Astrocyte (in vitro differentiated cells and primary cell): Measurements from ENCODE around the gene UNCX. TPM values are rescaled to one million over a fixed set of nuclear protein-coding genes. Genes with fewer than 3 reads are reported as not detected.

Source experiments
- DNase-seq: peaks from one replicate; pipeline ENCODE4 v3.0.0-alpha.2; 2010; ENCODE audit warnings: low read depth
- FAIRE-seq: peaks from 2 replicates; lab custom pipeline; 2011; peaks lifted over from hg19 to GRCh38; lab: Jason Lieb, UNC
- H2AFZ ChIP-seq: 2 replicates; pipeline ENCODE4 v1.6.0; 2012; ENCODE audit warnings: low read depth, low read length, inconsistent platforms
- H3K27ac ChIP-seq: 2 replicates; pipeline ENCODE4 v1.5.1; 2011; ENCODE audit warnings: low read depth, low read length, inconsistent platforms
- H3K27me3 ChIP-seq: 2 replicates; pipeline ENCODE4 v1.6.0; 2011; ENCODE audit warnings: low read length, inconsistent platforms; ENCODE audit not compliant: insufficient read depth
- H3K36me3 ChIP-seq: 2 replicates; pipeline ENCODE4 v1.5.1; 2011; ENCODE audit warnings: low read length, inconsistent platforms; ENCODE audit not compliant: insufficient read depth
- H3K4me1 ChIP-seq: 2 replicates; pipeline ENCODE4 v1.5.1; 2011; ENCODE audit warnings: low read length, inconsistent platforms; ENCODE audit not compliant: insufficient read depth
- H3K4me2 ChIP-seq: 2 replicates; pipeline ENCODE4 v1.6.0; 2012; ENCODE audit warnings: low read length, inconsistent platforms
- H3K4me3 ChIP-seq: 2 replicates; pipeline ENCODE4 v1.5.1; 2011; ENCODE audit warnings: low read depth, mild to moderate bottlenecking, low read length, inconsistent platforms; ENCODE audit not compliant: insufficient read depth
- H3K79me2 ChIP-seq: 2 replicates; pipeline ENCODE4 v1.6.0; 2012; ENCODE audit warnings: mild to moderate bottlenecking, low read length, inconsistent platforms; ENCODE audit not compliant: insufficient read depth
- H3K9ac ChIP-seq: 2 replicates; pipeline ENCODE4 v1.6.0; 2012; ENCODE audit warnings: mild to moderate bottlenecking, low read length, inconsistent platforms
- H3K9me3 ChIP-seq: 2 replicates; pipeline ENCODE4 v1.5.1; 2012; ENCODE audit warnings: low read depth, mild to moderate bottlenecking, low read length, inconsistent platforms; ENCODE audit not compliant: insufficient read depth
- H4K20me1 ChIP-seq: 2 replicates; pipeline ENCODE4 v1.6.0; 2012; ENCODE audit warnings: low read length, inconsistent platforms; ENCODE audit not compliant: insufficient read depth
- H3K27ac Mint-ChIP-seq: one replicate; pipeline ENCODE4 v1.8.0; 2021; ENCODE audit warnings: mild to moderate bottlenecking, mixed read lengths; ENCODE audit not compliant: unreplicated experiment
- H3K27me3 Mint-ChIP-seq: one replicate; pipeline ENCODE4 v1.8.0; 2021; ENCODE audit warnings: low read depth, mixed read lengths; ENCODE audit not compliant: unreplicated experiment
- H3K36me3 Mint-ChIP-seq: one replicate; pipeline ENCODE4 v1.8.0; 2021; ENCODE audit warnings: low read depth, mixed read lengths; ENCODE audit not compliant: unreplicated experiment
- H3K4me1 Mint-ChIP-seq: one replicate; pipeline ENCODE4 v1.8.0; 2021; ENCODE audit warnings: low read depth, mixed read lengths; ENCODE audit not compliant: unreplicated experiment
- H3K4me3 Mint-ChIP-seq: one replicate; pipeline ENCODE4 v1.8.0; 2021; ENCODE audit warnings: mild to moderate bottlenecking, moderate library complexity, mixed read lengths; ENCODE audit not compliant: unreplicated experiment
- H3K9me3 Mint-ChIP-seq: one replicate; pipeline ENCODE4 v1.8.0; 2021; ENCODE audit warnings: mild to moderate bottlenecking, mixed read lengths; ENCODE audit not compliant: unreplicated experiment
- CTCF ChIP-seq: IDR thresholded peaks from 2 replicates; pipeline ENCODE4 v1.5.1; 2011; ENCODE audit warnings: low read depth, mild to moderate bottlenecking, inconsistent platforms, low read length, moderate library complexity; ENCODE audit not compliant: insufficient read depth
- EZH2 ChIP-seq: IDR thresholded peaks from 2 replicates; pipeline ENCODE4 v1.6.1; 2012; ENCODE audit warnings: mild to moderate bottlenecking, low read length, inconsistent platforms; ENCODE audit not compliant: insufficient read depth
- total RNA-seq: library from RNA; stranded (reverse); gene quantifications from 2 replicates; pipeline ENCODE4 v1.2.1, GENCODE V29; 2021

The UNCX gene
- total RNA-seq, 1 donor from 2014 or later, result not detected

- Mint-ChIP-seq H3K9me3 (peaks cover 3% of the 10 kb centered on the region), H3K27me3 (peaks cover 57% of the 10 kb centered on the region), H3K4me3 (no peak overlapping the region), H3K36me3 (no peaks in the 10 kb centered on the region), H3K4me1 (no peaks in the 10 kb centered on the region), H3K27ac (no peak overlapping the region)
- TF ChIP-seq CTCF (no peak), EZH2 (no peak)
- Histone ChIP-seq H3K36me3 (no peaks in the 10 kb centered on the region), H3K27ac (no peak overlapping the region), H3K79me2 (no peaks in the 10 kb centered on the region), H3K9ac (no peak overlapping the region), H3K4me1 (no peaks in the 10 kb centered on the region), H3K9me3 (no peaks in the 10 kb centered on the region), H4K20me1 (no peaks in the 10 kb centered on the region), H3K4me3 (no peak overlapping the region), H2AFZ (no peak overlapping the region), H3K4me2 (no peak overlapping the region), H3K27me3 (peaks cover 48% of the 10 kb centered on the region)
- FAIRE-seq (no peak), DNase-seq (no peak)
These were observed 13.2 kb upstream of the UNCX start for GRCh38 chr7:1219498-1219897.

- no peaks in the 10 kb centered on the region for H3K9me3 ChIP-seq
- no peaks in the 10 kb centered on the region for H3K36me3 ChIP-seq
- H4K20me1 ChIP-seq, result no peaks in the 10 kb centered on the region
- H3K27ac ChIP-seq, result no peak overlapping the region
- Mint-ChIP-seq H3K4me1 (no peaks in the 10 kb centered on the region), H3K27ac (peak overlapping the region; percentile 12), H3K4me3 (no peak overlapping the region), H3K36me3 (no peaks in the 10 kb centered on the region), H3K9me3 (peaks cover 3% of the 10 kb centered on the region), H3K27me3 (peaks cover 56% of the 10 kb centered on the region)
- FAIRE-seq (no peak), DNase-seq (no peak)
- no peak overlapping the region for H3K4me3 ChIP-seq
- no peak overlapping the region for H3K9ac ChIP-seq
- H3K4me2 ChIP-seq, result no peak overlapping the region
- no peak overlapping the region for H2AFZ ChIP-seq
- H3K27me3 ChIP-seq, result peaks cover 47% of the 10 kb centered on the region
- no peak for TF ChIP-seq CTCF
- no peak for TF ChIP-seq EZH2
- H3K4me1 ChIP-seq, result no peaks in the 10 kb centered on the region
- H3K79me2 ChIP-seq, result no peaks in the 10 kb centered on the region
These were observed 12.5 kb upstream of the UNCX start for GRCh38 chr7:1220000-1220726.
